LNCAP (cell line): Measurements from ENCODE around the gene SORCS2.

Source experiments
- CTCF ChIP-seq: fragments of 450-650 bp; IDR thresholded peaks from 2 replicates; pipeline ENCODE4 v1.5.1; 2017; ENCODE audit warnings: mild to moderate bottlenecking

The SORCS2 gene

GRCh38 chr4:7170012-7170411 is 22.3 kb upstream of the SORCS2 start:
- TF ChIP-seq CTCF, result no peak

- TF ChIP-seq CTCF, result no peak
Measured at GRCh38 chr4:7171191-7171900, 21.0 kb upstream of the SORCS2 start.

GRCh38 chr4:7172508-7172907 is 19.8 kb upstream of the SORCS2 start:
- TF ChIP-seq CTCF, result no peak

- no peak for TF ChIP-seq CTCF
Measured at GRCh38 chr4:7172946-7173345, 19.4 kb upstream of the SORCS2 start.

GRCh38 chr4:7173841-7174449 is 18.4 kb upstream of the SORCS2 start:
- TF ChIP-seq CTCF, result no peak

GRCh38 chr4:7179158-7179557 is 13.2 kb upstream of the SORCS2 start:
- no peak for TF ChIP-seq CTCF

GRCh38 chr4:7180938-7181337 is 11.4 kb upstream of the SORCS2 start:
- TF ChIP-seq CTCF, result no peak
